Endodermal cell (in vitro differentiated cells): ENCODE data around the gene STXBP6. TPM values are rescaled to one million over a fixed set of nuclear protein-coding genes. Genes with fewer than 3 reads are reported as not detected.

Experiments
- DNase-seq: peaks from one replicate; pipeline ENCODE4 v3.0.0-alpha.2; 2017
- H3K27ac ChIP-seq: 2 replicates; pipeline ENCODE4 v1.5.1; 2013; ENCODE audit warnings: mild to moderate bottlenecking, low read depth, low read length, moderate library complexity
- H3K27me3 ChIP-seq: 2 replicates; pipeline ENCODE4 v1.6.1; 2013; ENCODE audit warnings: mild to moderate bottlenecking, low read length, moderate library complexity; ENCODE audit not compliant: insufficient read depth, control insufficient read depth, poor library complexity, severe bottlenecking
- H3K36me3 ChIP-seq: 2 replicates; pipeline ENCODE4 v1.7.0; 2013; ENCODE audit warnings: mild to moderate bottlenecking, low read length, moderate library complexity; ENCODE audit not compliant: control insufficient read depth, insufficient read depth
- H3K4me1 ChIP-seq: one replicate; pipeline ENCODE4 v1.7.0; 2013; ENCODE audit warnings: low read length; ENCODE audit not compliant: control insufficient read depth, insufficient read depth
- H3K4me3 ChIP-seq: 2 replicates; pipeline ENCODE4 v1.5.1; 2013; ENCODE audit warnings: mild to moderate bottlenecking, low read length, moderate library complexity
- H3K9ac ChIP-seq: 2 replicates; pipeline ENCODE4 v1.6.1; 2013; ENCODE audit warnings: mild to moderate bottlenecking, low read length, moderate library complexity; ENCODE audit not compliant: poor library complexity, severe bottlenecking; ENCODE audit errors: extremely low read depth
- H3K9me3 ChIP-seq: 2 replicates; pipeline ENCODE4 v1.6.1; 2013; ENCODE audit warnings: mild to moderate bottlenecking, low read length, moderate library complexity; ENCODE audit not compliant: control insufficient read depth
- H3K27ac Mint-ChIP-seq: 2 replicates; pipeline ENCODE4 v1.8.0; 2020; ENCODE audit warnings: mixed read lengths
- H3K27me3 Mint-ChIP-seq: 2 replicates; pipeline ENCODE4 v1.8.0; 2021; ENCODE audit warnings: mild to moderate bottlenecking, mixed read lengths; ENCODE audit not compliant: insufficient read depth
- H3K36me3 Mint-ChIP-seq: 2 replicates; pipeline ENCODE4 v1.8.0; 2020; ENCODE audit warnings: low read depth, mixed read lengths
- H3K4me1 Mint-ChIP-seq: 2 replicates; pipeline ENCODE4 v1.8.0; 2020; ENCODE audit warnings: mixed read lengths
- H3K4me3 Mint-ChIP-seq: 2 replicates; pipeline ENCODE4 v1.8.0; 2020; ENCODE audit warnings: mild to moderate bottlenecking, moderate library complexity, mixed read lengths
- H3K9me3 Mint-ChIP-seq: 2 replicates; pipeline ENCODE4 v1.8.0; 2020; ENCODE audit warnings: mild to moderate bottlenecking, mixed read lengths
- WGBS, 2 experiments: methylation state at CpG; one replicate each; pipeline versions ENCODE4 v1.1.5 to v1.1.7; 2013; ENCODE audit warnings: missing lambda C conversion rate in 2 of 2, mixed read lengths in 1 of 2; ENCODE audit not compliant: insufficient coverage in 1 of 2, insufficient read length in 1 of 2; 5-methylcytosine and 5-hydroxymethylcytosine counted together
- total RNA-seq, 2 donors: library from RNA; stranded (reverse); fragmentation: NEBNext Ultra II Directional in 1 of 2; extraction: Animal tissue kit (Norgen Biotek cat#: 25700) in 1 of 2; gene quantifications; 2 replicates in 1 of 2; 3 replicates in 1 of 2; pipeline ENCODE4 v1.2.1, GENCODE V29; 2021
- TF ChIP-seq, protein P1 (sequence below): fragments of 200-600 bp; sonication (generic); conservative IDR thresholded peaks from 2 replicates; pipeline ENCODE4 v1.5.0; 2021; ENCODE audit warnings: antibody characterized with exemption, mild to moderate bottlenecking

Gene STXBP6
- total RNA-seq, 2 donors from 2014 or later = 0.64 to 1.5 TPM

DNA sequence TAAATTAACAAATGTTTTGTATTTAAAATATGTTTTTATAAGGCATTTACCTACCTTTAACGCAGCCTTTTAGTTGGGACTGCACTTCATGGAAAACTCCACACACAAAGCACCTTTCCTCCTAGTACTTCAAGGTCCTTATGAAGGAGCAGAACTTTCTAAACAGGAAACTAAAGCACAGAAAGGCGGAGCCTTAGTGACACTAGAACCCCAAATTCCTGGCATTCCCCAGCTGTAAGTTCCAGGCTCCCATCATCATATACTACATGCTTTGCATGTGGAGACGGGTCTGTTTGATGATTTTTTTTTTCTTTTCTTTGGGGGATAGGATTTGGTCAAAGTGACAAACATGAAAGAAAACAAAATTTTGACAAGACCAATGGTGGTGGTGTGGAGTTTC, 39.5 kb downstream of the STXBP6 start:
- no peaks in the 10 kb centered on the region for H3K36me3 Mint-ChIP-seq
- no peak overlapping the region for H3K4me3 Mint-ChIP-seq
- DNase-seq = no peak
- peaks cover 8% of the 10 kb centered on the region for H3K4me1 ChIP-seq
- no peak overlapping the region for H3K27ac Mint-ChIP-seq
- no peak overlapping the region for H3K9ac ChIP-seq
- TF ChIP-seq, protein P1, sequence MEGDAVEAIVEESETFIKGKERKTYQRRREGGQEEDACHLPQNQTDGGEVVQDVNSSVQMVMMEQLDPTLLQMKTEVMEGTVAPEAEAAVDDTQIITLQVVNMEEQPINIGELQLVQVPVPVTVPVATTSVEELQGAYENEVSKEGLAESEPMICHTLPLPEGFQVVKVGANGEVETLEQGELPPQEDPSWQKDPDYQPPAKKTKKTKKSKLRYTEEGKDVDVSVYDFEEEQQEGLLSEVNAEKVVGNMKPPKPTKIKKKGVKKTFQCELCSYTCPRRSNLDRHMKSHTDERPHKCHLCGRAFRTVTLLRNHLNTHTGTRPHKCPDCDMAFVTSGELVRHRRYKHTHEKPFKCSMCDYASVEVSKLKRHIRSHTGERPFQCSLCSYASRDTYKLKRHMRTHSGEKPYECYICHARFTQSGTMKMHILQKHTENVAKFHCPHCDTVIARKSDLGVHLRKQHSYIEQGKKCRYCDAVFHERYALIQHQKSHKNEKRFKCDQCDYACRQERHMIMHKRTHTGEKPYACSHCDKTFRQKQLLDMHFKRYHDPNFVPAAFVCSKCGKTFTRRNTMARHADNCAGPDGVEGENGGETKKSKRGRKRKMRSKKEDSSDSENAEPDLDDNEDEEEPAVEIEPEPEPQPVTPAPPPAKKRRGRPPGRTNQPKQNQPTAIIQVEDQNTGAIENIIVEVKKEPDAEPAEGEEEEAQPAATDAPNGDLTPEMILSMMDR = no peak
- H3K9me3 Mint-ChIP-seq = no peaks in the 10 kb centered on the region
- H3K27ac ChIP-seq = no peak overlapping the region
- 89% methylated on average over 3 of the region's 3 CpGs; no CpG with 5 or more reads in 1 of the 2 experiments for WGBS, 2 experiments
- H3K4me3 ChIP-seq = no peak overlapping the region
- no peaks in the 10 kb centered on the region for H3K36me3 ChIP-seq
- H3K27me3 Mint-ChIP-seq = no peaks in the 10 kb centered on the region
- H3K4me1 Mint-ChIP-seq = peaks cover 12% of the 10 kb centered on the region
- no peaks in the 10 kb centered on the region for H3K9me3 ChIP-seq
- H3K27me3 ChIP-seq = no peaks in the 10 kb centered on the region

DNA sequence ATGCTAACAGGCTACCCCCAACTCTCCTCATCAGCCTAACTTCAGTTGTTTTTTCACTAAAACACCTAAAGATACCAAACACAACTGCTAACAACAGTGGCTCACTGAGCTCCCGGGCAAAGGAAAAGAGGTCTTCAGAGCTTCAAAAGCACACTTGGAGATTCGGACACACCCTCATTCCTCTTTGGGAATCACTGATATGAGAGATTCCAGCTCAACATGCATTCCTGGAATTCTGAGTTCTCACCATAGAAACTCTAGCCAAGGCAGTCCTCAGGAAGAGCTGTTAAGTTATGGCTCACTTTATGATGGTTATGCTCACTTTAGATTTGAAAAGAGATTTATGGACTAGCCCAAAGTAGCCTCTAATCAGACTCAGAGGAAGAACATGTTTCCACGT, 40.1 kb downstream of the STXBP6 start:
- 37 to 71% methylated on average over 3 of the region's 3 CpGs for WGBS, 2 experiments
- Histone ChIP-seq H3K4me3 (peak overlapping the region; percentile 16), H3K9ac (peak overlapping the region; percentile 24), H3K4me1 (peaks cover 8% of the 10 kb centered on the region), H3K36me3 (no peaks in the 10 kb centered on the region), H3K27me3 (no peaks in the 10 kb centered on the region), H3K27ac (peak overlapping the region; percentile 11), H3K9me3 (no peaks in the 10 kb centered on the region)
- no peaks in the 10 kb centered on the region for H3K27me3 Mint-ChIP-seq
- peak; percentile 65 for DNase-seq
- H3K9me3 Mint-ChIP-seq = no peaks in the 10 kb centered on the region
- TF ChIP-seq, protein P1 = no peak
- no peak overlapping the region for H3K4me3 Mint-ChIP-seq
- no peaks in the 10 kb centered on the region for H3K36me3 Mint-ChIP-seq
- peak overlapping the region; percentile 20 for H3K27ac Mint-ChIP-seq
- H3K4me1 Mint-ChIP-seq = peaks cover 12% of the 10 kb centered on the region

DNA sequence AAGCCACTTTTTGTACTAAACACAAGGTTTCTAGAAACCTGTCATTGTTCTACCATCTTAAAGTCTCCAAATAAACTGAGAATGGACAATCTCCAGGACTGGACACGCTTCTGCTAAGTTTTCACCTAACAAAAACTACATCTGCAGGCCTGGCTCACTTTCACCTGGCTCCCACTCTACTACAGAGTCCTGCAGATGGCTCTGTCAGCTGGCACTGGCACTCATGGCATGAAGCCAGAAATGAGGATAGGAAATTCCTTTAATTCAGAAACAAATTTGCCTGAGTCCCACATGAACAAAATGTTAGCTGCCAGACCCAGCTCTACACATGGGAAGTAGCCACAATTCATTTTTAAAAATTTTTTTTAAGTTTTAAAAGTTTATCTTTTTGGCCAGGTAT, 42.1 kb downstream of the STXBP6 start:
- H3K36me3 ChIP-seq = no peaks in the 10 kb centered on the region
- no peak overlapping the region for H3K27ac ChIP-seq
- no peaks in the 10 kb centered on the region for H3K9me3 ChIP-seq
- Mint-ChIP-seq H3K4me1 (peaks cover 12% of the 10 kb centered on the region), H3K9me3 (no peaks in the 10 kb centered on the region), H3K27ac (no peak overlapping the region), H3K4me3 (no peak overlapping the region), H3K36me3 (no peaks in the 10 kb centered on the region), H3K27me3 (no peaks in the 10 kb centered on the region)
- TF ChIP-seq, protein P1 = no peak
- no peaks in the 10 kb centered on the region for H3K27me3 ChIP-seq
- no peak overlapping the region for H3K4me3 ChIP-seq
- no peak for DNase-seq
- H3K9ac ChIP-seq = no peak overlapping the region
- 92% methylated on average over 1 of the region's 1 CpG; no CpG with 5 or more reads in 1 of the 2 experiments for WGBS, 2 experiments
- H3K4me1 ChIP-seq = peaks cover 8% of the 10 kb centered on the region
